Measurements from ENCODE around the gene KRTAP9-6.

GRCh38 chr17:41278176-41278955 lies 13.2 kb downstream of the KRTAP9-6 start:
- no peak for TF ChIP-seq POLR2A (IDR thresholded peaks at IDR 0.05; ENCODE audit: low read depth, low read length)
- TF ChIP-seq POLR2AphosphoS5 (IDR thresholded peaks at IDR 0.05; ENCODE audit: low read depth, low read length): no peak
- no peak for TF ChIP-seq TAF1 (IDR thresholded peaks at IDR 0.05; ENCODE audit: borderline replicate concordance, low read depth, low read length)

All from GM12892 (cell line).